ENCODE data around the gene OR7G2. TPM values are rescaled to one million over a fixed set of nuclear protein-coding genes. Genes with fewer than 3 reads are reported as not detected.

Gene OR7G2
- total RNA-seq, 1 experiment from 2014 or later: not detected

DNA sequence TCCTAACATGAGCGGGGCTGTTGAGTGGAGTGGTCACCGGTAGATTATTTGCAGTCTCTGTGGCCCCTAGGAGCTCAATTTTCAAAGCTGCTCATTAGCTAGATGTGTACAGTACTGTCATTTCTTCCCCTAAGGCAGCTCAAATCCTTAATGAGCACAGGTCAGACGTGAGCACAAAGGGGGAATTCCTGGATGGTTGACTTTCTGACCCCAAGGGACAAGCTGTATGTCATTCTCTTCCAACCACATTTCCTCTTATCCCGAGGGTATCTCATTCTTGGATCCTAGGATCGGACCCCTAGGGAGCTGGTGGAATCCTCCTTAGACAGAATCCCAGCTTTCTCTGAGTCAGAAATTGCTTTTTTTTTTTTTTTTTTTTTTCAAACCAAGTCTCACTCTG, 25.1 kb upstream of the OR7G2 start:
- Mint-ChIP-seq H3K4me3 (no peak overlapping the region), H3K27ac (no peak overlapping the region), H3K9me3 (peaks cover 28% of the 10 kb centered on the region), H3K27me3 (ENCODE audit: low read depth) (peaks cover 17% of the 10 kb centered on the region), H3K4me1 (no peaks in the 10 kb centered on the region), H3K36me3 (peaks cover 12% of the 10 kb centered on the region; the same call in 1 of the 2 replicates)
- no peak for DNase-seq (ENCODE audit: low spot score)
- TF ChIP-seq, protein P1, sequence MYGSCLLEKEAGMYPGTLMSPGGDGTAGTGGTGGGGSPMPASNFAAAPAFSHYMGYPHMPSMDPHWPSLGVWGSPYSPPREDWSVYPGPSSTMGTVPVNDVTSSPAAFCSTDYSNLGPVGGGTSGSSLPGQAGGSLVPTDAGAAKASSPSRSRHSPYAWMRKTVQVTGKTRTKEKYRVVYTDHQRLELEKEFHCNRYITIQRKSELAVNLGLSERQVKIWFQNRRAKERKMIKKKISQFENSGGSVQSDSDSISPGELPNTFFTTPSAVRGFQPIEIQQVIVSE (CRISPR knock-in tag; IDR thresholded peaks at IDR 0.05; ENCODE audit: borderline replicate concordance): no peak
- TF ChIP-seq TCF7 (CRISPR knock-in tag; IDR thresholded peaks at IDR 0.05; ENCODE audit: low read depth) (no peak), SP1 (CRISPR knock-in tag; conservative IDR thresholded peaks at IDR 0.05) (no peak), JUN (CRISPR knock-in tag; IDR thresholded peaks at IDR 0.05) (no peak), CBFB (CRISPR knock-in tag; IDR thresholded peaks at IDR 0.05; ENCODE audit: low read depth) (no peak), ERG (CRISPR knock-in tag; IDR thresholded peaks at IDR 0.05) (no peak)
- TF ChIP-seq, protein P2, sequence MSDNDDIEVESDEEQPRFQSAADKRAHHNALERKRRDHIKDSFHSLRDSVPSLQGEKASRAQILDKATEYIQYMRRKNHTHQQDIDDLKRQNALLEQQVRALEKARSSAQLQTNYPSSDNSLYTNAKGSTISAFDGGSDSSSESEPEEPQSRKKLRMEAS (CRISPR knock-in tag; IDR thresholded peaks at IDR 0.05): no peak
- ATAC-seq: no peak
- CTCF ChIA-PET: interaction anchor here (0.5 to 0.7 kb wide), 2 partner anchors 208 to 753 kb away, joined by 4 to 6 read pairs; no protein-coding TSS in a partner anchor
- POLR2A ChIA-PET: no interaction called here

- POLR2A ChIA-PET: no interaction called here
- H3K4me3 Mint-ChIP-seq: no peak overlapping the region
- TF ChIP-seq KAT7 (CRISPR knock-in tag; IDR thresholded peaks at IDR 0.05; ENCODE audit: borderline replicate concordance) (no peak), TEAD4 (CRISPR knock-in tag; IDR thresholded peaks at IDR 0.05) (no peak), HMGXB4 (CRISPR knock-in tag; IDR thresholded peaks at IDR 0.05) (no peak), TCF7 (CRISPR knock-in tag; IDR thresholded peaks at IDR 0.05; ENCODE audit: low read depth) (no peak), JUN (CRISPR knock-in tag; IDR thresholded peaks at IDR 0.05) (no peak), ZNF512 (CRISPR knock-in tag; IDR thresholded peaks at IDR 0.05; ENCODE audit: borderline replicate concordance) (no peak), NFATC4 (CRISPR knock-in tag; IDR thresholded peaks at IDR 0.05) (no peak), SOX15 (CRISPR knock-in tag; IDR thresholded peaks at IDR 0.05) (no peak)
- TF ChIP-seq, protein P3, sequence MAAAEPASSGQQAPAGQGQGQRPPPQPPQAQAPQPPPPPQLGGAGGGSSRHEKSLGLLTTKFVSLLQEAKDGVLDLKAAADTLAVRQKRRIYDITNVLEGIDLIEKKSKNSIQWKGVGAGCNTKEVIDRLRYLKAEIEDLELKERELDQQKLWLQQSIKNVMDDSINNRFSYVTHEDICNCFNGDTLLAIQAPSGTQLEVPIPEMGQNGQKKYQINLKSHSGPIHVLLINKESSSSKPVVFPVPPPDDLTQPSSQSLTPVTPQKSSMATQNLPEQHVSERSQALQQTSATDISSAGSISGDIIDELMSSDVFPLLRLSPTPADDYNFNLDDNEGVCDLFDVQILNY (CRISPR knock-in tag; IDR thresholded peaks at IDR 0.05): no peak
- TF ChIP-seq, protein P4, sequence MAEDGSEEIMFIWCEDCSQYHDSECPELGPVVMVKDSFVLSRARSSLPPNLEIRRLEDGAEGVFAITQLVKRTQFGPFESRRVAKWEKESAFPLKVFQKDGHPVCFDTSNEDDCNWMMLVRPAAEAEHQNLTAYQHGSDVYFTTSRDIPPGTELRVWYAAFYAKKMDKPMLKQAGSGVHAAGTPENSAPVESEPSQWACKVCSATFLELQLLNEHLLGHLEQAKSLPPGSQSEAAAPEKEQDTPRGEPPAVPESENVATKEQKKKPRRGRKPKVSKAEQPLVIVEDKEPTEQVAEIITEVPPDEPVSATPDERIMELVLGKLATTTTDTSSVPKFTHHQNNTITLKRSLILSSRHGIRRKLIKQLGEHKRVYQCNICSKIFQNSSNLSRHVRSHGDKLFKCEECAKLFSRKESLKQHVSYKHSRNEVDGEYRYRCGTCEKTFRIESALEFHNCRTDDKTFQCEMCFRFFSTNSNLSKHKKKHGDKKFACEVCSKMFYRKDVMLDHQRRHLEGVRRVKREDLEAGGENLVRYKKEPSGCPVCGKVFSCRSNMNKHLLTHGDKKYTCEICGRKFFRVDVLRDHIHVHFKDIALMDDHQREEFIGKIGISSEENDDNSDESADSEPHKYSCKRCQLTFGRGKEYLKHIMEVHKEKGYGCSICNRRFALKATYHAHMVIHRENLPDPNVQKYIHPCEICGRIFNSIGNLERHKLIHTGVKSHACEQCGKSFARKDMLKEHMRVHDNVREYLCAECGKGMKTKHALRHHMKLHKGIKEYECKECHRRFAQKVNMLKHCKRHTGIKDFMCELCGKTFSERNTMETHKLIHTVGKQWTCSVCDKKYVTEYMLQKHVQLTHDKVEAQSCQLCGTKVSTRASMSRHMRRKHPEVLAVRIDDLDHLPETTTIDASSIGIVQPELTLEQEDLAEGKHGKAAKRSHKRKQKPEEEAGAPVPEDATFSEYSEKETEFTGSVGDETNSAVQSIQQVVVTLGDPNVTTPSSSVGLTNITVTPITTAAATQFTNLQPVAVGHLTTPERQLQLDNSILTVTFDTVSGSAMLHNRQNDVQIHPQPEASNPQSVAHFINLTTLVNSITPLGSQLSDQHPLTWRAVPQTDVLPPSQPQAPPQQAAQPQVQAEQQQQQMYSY (CRISPR knock-in tag; IDR thresholded peaks at IDR 0.05): no peak
- ATAC-seq: no peak
- H3K9me3 Mint-ChIP-seq: peaks cover 40% of the 10 kb centered on the region
- no peak overlapping the region for H3K27ac Mint-ChIP-seq
- peaks cover 19% of the 10 kb centered on the region for H3K36me3 Mint-ChIP-seq
- CTCF ChIA-PET: no interaction called here
- H3K4me1 Mint-ChIP-seq: no peaks in the 10 kb centered on the region
- no peak for DNase-seq (ENCODE audit: low spot score)
- peaks cover 25% of the 10 kb centered on the region for H3K27me3 Mint-ChIP-seq (ENCODE audit: low read depth)
These were observed 23.7 kb upstream of the OR7G2 start for GRCh38 chr19:9130965-9131364.
